Gastroesophageal sphincter (tissue), 4 donors: ENCODE measurements around the gene PSME3. TPM values are rescaled to one million over a fixed set of nuclear protein-coding genes. Genes with fewer than 3 reads are reported as not detected.
A peak's percentile ranks its signal among the peaks of the same experiment; 100 is the strongest.
"Not testable (repeated sequence)": the region's sequence is repeated elsewhere in the genome, so short reads cannot be mapped to it uniquely, and the experiment has no call there.

Source experiments
- ATAC-seq: fragments of 150-250 bp; one replicate; pipeline ENCODE4 v1.9.1; 2016; ENCODE audit warnings: mild to moderate bottlenecking, moderate library complexity
- H3K27ac ChIP-seq, 4 donors: fragments of 200-600 bp; sonication (generic) in 3 of 4; 1 replicate in 3 of 4; 2 replicates in 1 of 4; pipeline ENCODE4 v1.5.1; 2016 to 2019
- H3K27me3 ChIP-seq: fragments of 200-600 bp; sonication (generic); one replicate; pipeline ENCODE4 v1.5.1; 2019
- H3K36me3 ChIP-seq, 2 donors: fragments of 200-600 bp; sonication (generic); one replicate each; pipeline ENCODE4 v1.5.1; 2019; ENCODE audit warnings: control low read depth in 1 of 2
- H3K4me1 ChIP-seq, 3 donors: fragments of 200-600 bp; sonication (generic); 1 replicate in 2 of 3; 2 replicates in 1 of 3; pipeline ENCODE4 v1.5.1; 2016 to 2019; ENCODE audit warnings: control low read depth in 2 of 3
- H3K4me3 ChIP-seq, 2 donors: fragments of 200-600 bp; sonication (generic); one replicate each; pipeline ENCODE4 v1.5.1; 2019; ENCODE audit warnings: mild to moderate bottlenecking in 1 of 2, moderate library complexity in 1 of 2
- H3K9me3 ChIP-seq, 3 donors: fragments of 200-600 bp; sonication (generic); one replicate each; pipeline ENCODE4 v1.5.1; 2017 to 2019; ENCODE audit warnings: control low read depth in 2 of 3
- CTCF ChIP-seq, 4 experiments: fragments of 200-600 bp in 2 of 4; fragments of 450-650 bp in 2 of 4; sonication (generic) in 1 of 4; IDR thresholded peaks; one replicate each; pipeline ENCODE4 v1.5.1; 2017 to 2019; ENCODE audit warnings: antibody characterized with exemption in 4 of 4, mild to moderate bottlenecking in 2 of 4, moderate library complexity in 2 of 4
- EP300 ChIP-seq: sonication (generic); formaldehyde crosslinking; IDR thresholded peaks from one replicate; pipeline ENCODE4 v1.6.1; 2017; ENCODE audit warnings: antibody characterized with exemption, mild to moderate bottlenecking
- POLR2A ChIP-seq, 2 donors: fragments of 450-650 bp; IDR thresholded peaks; one replicate each; pipeline ENCODE4 v1.6.1; 2017; ENCODE audit warnings: antibody characterized with exemption in 2 of 2, mild to moderate bottlenecking in 2 of 2, moderate library complexity in 1 of 2
- POLR2AphosphoS5 ChIP-seq: sonication (generic); formaldehyde crosslinking; IDR thresholded peaks from one replicate; pipeline ENCODE4 v1.6.1; 2017; ENCODE audit warnings: antibody characterized with exemption
- WGBS, 2 donors: methylation state at CpG; one replicate each; pipeline ENCODE4 v1.1.5; 2018; ENCODE audit warnings: low coverage in 1 of 2; 5-methylcytosine and 5-hydroxymethylcytosine counted together
- total RNA-seq, 4 donors: library from RNA; depleted of rRNA; stranded (reverse); fragments of >200 nt; gene quantifications; one replicate each; pipeline ENCODE4 v1.1.0, GENCODE V29; 2016

The PSME3 gene
- total RNA-seq, 4 donors from 2014 or later = 60.7 to 109 (median 82.0) TPM

- Histone ChIP-seq H3K4me1 (peaks cover 0 to 69% (median 17%) of the 10 kb centered on the region in 3 donors), H3K4me3 (no peak overlapping the region), H3K27me3 (no peaks in the 10 kb centered on the region), H3K36me3 (peaks cover 0 to 21% of the 10 kb centered on the region in 2 donors), H3K9me3 (no peaks in the 10 kb centered on the region), H3K27ac (peak overlapping the region in 1 of 4 donors; percentile 83)
- ATAC-seq = no peak
- TF ChIP-seq POLR2AphosphoS5 (no peak), CTCF (IDR thresholded peaks at IDR 0.05) (no peak), POLR2A (IDR thresholded peaks at IDR 0.05) (no peak), EP300 (no peak)
- 75% methylated on average over 1 of the region's 9 CpGs; no CpG with 5 or more reads in 1 of the 2 donors for WGBS, 2 donors
Observed at GRCh38 chr17:42849031-42849430, 15.8 kb downstream of the PSME3 start.

GRCh38 chr17:42849451-42850181, 16.4 kb downstream of the PSME3 start:
- 29 to 42% methylated on average over 1 to 3 of the region's 8 CpGs for WGBS, 2 donors
- peak overlapping the region in 3 of 4 donors; percentile 18 to 85 (median 83) for H3K27ac ChIP-seq
- H3K9me3 ChIP-seq = no peaks in the 10 kb centered on the region
- peaks cover 0 to 69% (median 17%) of the 10 kb centered on the region in 3 donors for H3K4me1 ChIP-seq
- no peak for ATAC-seq
- peaks cover 0 to 15% of the 10 kb centered on the region in 2 donors for H3K36me3 ChIP-seq
- H3K4me3 ChIP-seq = peak overlapping the region in 1 of 2 donors; percentile 22
- TF ChIP-seq EP300 = no peak
- H3K27me3 ChIP-seq = no peaks in the 10 kb centered on the region

GRCh38 chr17:42850954-42851353, 17.8 kb downstream of the PSME3 start, which contains the start of gene AOC3:
AOC3 (plus strand) TSS chr17:42851199; CDS start chr17:42851344, 145 bp downstream.
- Histone ChIP-seq H3K4me1 (peaks cover 0 to 75% (median 25%) of the 10 kb centered on the region in 3 donors), H3K36me3 (peaks cover 0 to 2% of the 10 kb centered on the region in 2 donors), H3K27ac (peak within 1 kb of the TSS; percentile 83 to 93 (median 88)), H3K4me3 (peak within 1 kb of the TSS; percentile 43 to 61), H3K27me3 (no peaks in the 10 kb centered on the region), H3K9me3 (no peaks in the 10 kb centered on the region)
- 20 to 40% methylated on average over 1 of the region's 9 CpGs for WGBS, 2 donors
- peak; percentile 41 for TF ChIP-seq POLR2AphosphoS5
- no peak for TF ChIP-seq CTCF (IDR thresholded peaks at IDR 0.05)
- no peak for TF ChIP-seq EP300
- TF ChIP-seq POLR2A (IDR thresholded peaks at IDR 0.05) = peak; percentile 21 to 37
- peak; percentile 68 for ATAC-seq

- H3K27me3 ChIP-seq, H3K9me3 ChIP-seq, H3K36me3 ChIP-seq: not testable (repeated sequence)
- Histone ChIP-seq H3K4me3 (peak overlapping the region; percentile 43 to 61), H3K4me1 (peaks cover 0 to 75% (median 27%) of the 10 kb centered on the region in 3 donors), H3K27ac (peak overlapping the region; percentile 83 to 93 (median 88))
- peak; percentile 14 for ATAC-seq
- 40% methylated on average over 1 of the region's 28 CpGs; no CpG with 5 or more reads in 1 of the 2 donors for WGBS, 2 donors
- TF ChIP-seq POLR2A (IDR thresholded peaks at IDR 0.05) = peak in 1 of 2 donors; percentile 12
Observed at GRCh38 chr17:42851371-42852240, 18.4 kb downstream of the PSME3 start.

GRCh38 chr17:42852351-42852750, 19.2 kb downstream of the PSME3 start:
- TF ChIP-seq CTCF (IDR thresholded peaks at IDR 0.05) (no peak), POLR2AphosphoS5 (no peak), POLR2A (IDR thresholded peaks at IDR 0.05) (no peak), EP300 (no peak)
- peak overlapping the region; percentile 83 to 93 (median 88) for H3K27ac ChIP-seq
- WGBS, 2 donors = 20 to 40% methylated on average over 1 of the region's 15 CpGs
- H3K9me3 ChIP-seq = no peaks in the 10 kb centered on the region
- H3K27me3 ChIP-seq = no peaks in the 10 kb centered on the region
- peak overlapping the region; percentile 43 to 61 for H3K4me3 ChIP-seq
- ATAC-seq = peak; percentile 20
- peaks cover 0 to 75% (median 22%) of the 10 kb centered on the region in 3 donors for H3K4me1 ChIP-seq
- peaks cover 0 to 9% of the 10 kb centered on the region in 2 donors for H3K36me3 ChIP-seq
